Psoas muscle (tissue), 8 donors: ENCODE measurements around the gene ACP1. TPM values are rescaled to one million over a fixed set of nuclear protein-coding genes. Genes with fewer than 3 reads are reported as not detected.

Experiments
- ATAC-seq, 4 donors: fragments of 200-7000 bp; cut with Tn5 transposase; one replicate each; pipeline ENCODE4 v1.9.1; 2020; ENCODE audit warnings: moderate library complexity in 3 of 4, mild to moderate bottlenecking in 2 of 4
- DNase-seq, 2 donors: peaks; one replicate each; pipeline ENCODE4 v3.0.0-alpha.2; 2020
- H3K27ac ChIP-seq: fragments of 200-600 bp; one replicate; pipeline ENCODE4 v1.8.0; 2022
- H3K27me3 ChIP-seq, 3 donors: fragments of 200-600 bp in 1 of 3; one replicate each; pipeline versions ENCODE4 v1.6.1 to v1.8.0; 2013 to 2022; ENCODE audit warnings: low read length in 2 of 3, mild to moderate bottlenecking in 2 of 3, moderate library complexity in 1 of 3; ENCODE audit not compliant: insufficient read depth in 3 of 3
- H3K36me3 ChIP-seq, 2 donors: fragments of 200-600 bp in 1 of 2; one replicate each; pipeline versions ENCODE4 v1.6.1 to v1.8.0; 2013 to 2022; ENCODE audit warnings: low read depth in 1 of 2, mild to moderate bottlenecking in 1 of 2, moderate library complexity in 1 of 2; ENCODE audit not compliant: insufficient read depth in 1 of 2
- H3K4me1 ChIP-seq: fragments of 200-600 bp; one replicate; pipeline ENCODE4 v1.8.0; 2022
- H3K4me3 ChIP-seq: fragments of 200-600 bp; one replicate; pipeline ENCODE4 v1.8.0; 2022; ENCODE audit warnings: mild to moderate bottlenecking
- H3K9me3 ChIP-seq: fragments of 200-600 bp; one replicate; pipeline ENCODE4 v1.8.0; 2022
- CTCF ChIP-seq: fragments of 200-600 bp; IDR thresholded peaks from one replicate; pipeline ENCODE4 v1.8.0; 2022; ENCODE audit warnings: antibody characterized with exemption
- WGBS, 3 donors: extraction: QIAGEN DNeasy Blood & Tissue Kit; methylation state at CpG; one replicate each; pipeline versions ENCODE4 v1.1.6 to v1.1.7; 2013; 5-methylcytosine and 5-hydroxymethylcytosine counted together
- intact Hi-C, 2 donors: fragments of 100-400 bp; cut with DNase I; formaldehyde crosslinking; loops; one replicate each; pipeline versions ENCODE4 v1.11.0 to v1.14.2; 2022
- polyA plus RNA-seq, 3 donors: library from polyadenylated mRNA; stranded (reverse); fragments of 200-250 nt; gene quantifications; one replicate each; pipeline ENCODE4 v1.2.3, GENCODE V29; 2013
- total RNA-seq, 4 donors: library from RNA; stranded (reverse); fragmentation: NEBNext Ultra II Directional in 2 of 4; extraction: Animal tissue kit (Norgen Biotek cat#: 25700) in 2 of 4; gene quantifications; one replicate each; pipeline versions ENCODE4 v1.2.1 to v1.2.4, GENCODE V29; 2021 to 2023
- donor health status: healthy with polysubstance abuse.
- donor health status: DM: no; HTN: no; CAD: no; lungs with moderate emphysema.
- donor health status: Bipolar disorder and iron deficiency.
- donor health status: healthy.
- donor health status: DM: yes; HTN: yes; CAD: no.
- donor health status: DM: no; HTN: no; CAD: no.
- donor health status: DM: no; HTN: no; CAD: no.
- donor health status: DM: yes; HTN: yes; CAD: no.

Gene ACP1
- total and polyA plus RNA-seq, 7 donors, result 55.8 to 104 (median 73.6) TPM

- DNase-seq, result no peak
- intact Hi-C loops, result no loop called here
- no peak for ATAC-seq
- H3K27me3 ChIP-seq, result no peaks in the 10 kb centered on the region
- 97 to 99% (median 97%) methylated on average over 3 of the region's 3 CpGs for WGBS, 3 donors
- H3K9me3 ChIP-seq, result no peaks in the 10 kb centered on the region
- H3K27ac ChIP-seq, result no peak overlapping the region
- H3K36me3 ChIP-seq, result peaks cover 11 to 79% of the 10 kb centered on the region in 2 donors
- H3K4me1 ChIP-seq, result no peaks in the 10 kb centered on the region
- TF ChIP-seq CTCF, result no peak
- H3K4me3 ChIP-seq, result no peak overlapping the region
Measured at GRCh38 chr2:274503-274902, 9.8 kb downstream of the ACP1 start.

GRCh38 chr2:275466-275865 lies 10.7 kb downstream of the ACP1 start:
- Histone ChIP-seq H3K4me1 (no peaks in the 10 kb centered on the region), H3K36me3 (peaks cover 16 to 89% of the 10 kb centered on the region in 2 donors), H3K4me3 (no peak overlapping the region), H3K27ac (no peak overlapping the region), H3K9me3 (no peaks in the 10 kb centered on the region), H3K27me3 (no peaks in the 10 kb centered on the region)
- no peak for ATAC-seq
- WGBS, 3 donors, result 78 to 86% (median 85%) methylated on average over 6 of the region's 6 CpGs
- intact Hi-C loops, result no loop called here
- DNase-seq, result no peak
- TF ChIP-seq CTCF, result no peak

- H3K9me3 ChIP-seq, result no peaks in the 10 kb centered on the region
- no peak overlapping the region for H3K27ac ChIP-seq
- ATAC-seq (no peak), DNase-seq (no peak)
- WGBS, 3 donors, result 64 to 84% (median 78%) methylated on average over 2 of the region's 2 CpGs
- no peak overlapping the region for H3K4me3 ChIP-seq
- peaks cover 16 to 92% of the 10 kb centered on the region in 2 donors for H3K36me3 ChIP-seq
- no peak for TF ChIP-seq CTCF
- no peaks in the 10 kb centered on the region for H3K27me3 ChIP-seq
- intact Hi-C loops, result no loop called here
- H3K4me1 ChIP-seq, result no peaks in the 10 kb centered on the region
Measured at GRCh38 chr2:278312-278926, 13.7 kb downstream of the ACP1 start.

GRCh38 chr2:278927-279320 lies 14.2 kb downstream of the ACP1 start:
- ATAC-seq, result no peak
- no peak overlapping the region for H3K4me3 ChIP-seq
- WGBS, 3 donors, result 89 to 95% (median 93%) methylated on average over 4 of the region's 4 CpGs
- H3K27me3 ChIP-seq, result no peaks in the 10 kb centered on the region
- H3K9me3 ChIP-seq, result no peaks in the 10 kb centered on the region
- H3K4me1 ChIP-seq, result no peaks in the 10 kb centered on the region
- H3K36me3 ChIP-seq, result peaks cover 16 to 88% of the 10 kb centered on the region in 2 donors
- no peak for TF ChIP-seq CTCF
- DNase-seq, result no peak
- intact Hi-C loops, result no loop called here
- H3K27ac ChIP-seq, result no peak overlapping the region

GRCh38 chr2:279366-279765 lies 14.6 kb downstream of the ACP1 start:
- no peak overlapping the region for H3K27ac ChIP-seq
- 82 to 87% (median 87%) methylated on average over 4 of the region's 4 CpGs for WGBS, 3 donors
- no peaks in the 10 kb centered on the region for H3K9me3 ChIP-seq
- no peak for TF ChIP-seq CTCF
- DNase-seq (no peak), ATAC-seq (no peak)
- no peak overlapping the region for H3K4me3 ChIP-seq
- intact Hi-C loops, result no loop called here
- H3K36me3 ChIP-seq, result peaks cover 16 to 84% of the 10 kb centered on the region in 2 donors
- H3K27me3 ChIP-seq, result no peaks in the 10 kb centered on the region
- no peaks in the 10 kb centered on the region for H3K4me1 ChIP-seq
